Parathyroid adenoma (tissue), 2 donors: Measurements from ENCODE around the gene CACNA1G.

ENCODE experiments used
- H2AFZ ChIP-seq: fragments of 300-600 bp; sonication (generic); one replicate; pipeline ENCODE4 v1.7.0; 2017; ENCODE audit warnings: antibody characterized with exemption, mild to moderate bottlenecking
- H3K27ac ChIP-seq: fragments of 300-600 bp; sonication (generic); one replicate; pipeline ENCODE4 v1.7.0; 2017
- H3K27me3 ChIP-seq: fragments of 300-600 bp; sonication (generic); one replicate; pipeline ENCODE4 v1.7.0; 2017; ENCODE audit warnings: low read length; ENCODE audit not compliant: control insufficient read depth, insufficient read depth
- H3K36me3 ChIP-seq: fragments of 300-600 bp; sonication (generic); one replicate; pipeline ENCODE4 v1.7.0; 2017; ENCODE audit warnings: low read length; ENCODE audit not compliant: control insufficient read depth, insufficient read depth
- H3K4me1 ChIP-seq: fragments of 300-600 bp; sonication (generic); one replicate; pipeline ENCODE4 v1.7.0; 2017; ENCODE audit warnings: control low read depth
- H3K4me2 ChIP-seq: fragments of 300-600 bp; sonication (generic); one replicate; pipeline ENCODE4 v1.7.0; 2017; ENCODE audit warnings: low read length
- H3K4me3 ChIP-seq: fragments of 300-600 bp; sonication (generic); one replicate; pipeline ENCODE4 v1.7.0; 2017; ENCODE audit warnings: low read depth, low read length
- H3K79me2 ChIP-seq: fragments of 300-600 bp; sonication (generic); one replicate; pipeline ENCODE4 v1.7.0; 2017; ENCODE audit warnings: control low read depth
- H3K9ac ChIP-seq: fragments of 300-600 bp; sonication (generic); one replicate; pipeline ENCODE4 v1.7.0; 2017; ENCODE audit warnings: mild to moderate bottlenecking
- H3K9me3 ChIP-seq: fragments of 300-600 bp; sonication (generic); one replicate; pipeline ENCODE4 v1.7.0; 2017; ENCODE audit warnings: low read length; ENCODE audit not compliant: control insufficient read depth
- TF ChIP-seq, protein P1 (sequence below): fragments of 300-600 bp; sonication (generic); IDR thresholded peaks from one replicate; pipeline ENCODE4 v1.7.0; 2017; ENCODE audit warnings: antibody characterized with exemption, mild to moderate bottlenecking
- donor health status: primary hyperparathyroidism.

CACNA1G gene

GRCh38 chr17:50565402-50566350 lies 5.2 kb downstream of the CACNA1G start:
- no peak overlapping the region for H3K27ac ChIP-seq
- peaks cover 6% of the 10 kb centered on the region for H3K27me3 ChIP-seq

DNA sequence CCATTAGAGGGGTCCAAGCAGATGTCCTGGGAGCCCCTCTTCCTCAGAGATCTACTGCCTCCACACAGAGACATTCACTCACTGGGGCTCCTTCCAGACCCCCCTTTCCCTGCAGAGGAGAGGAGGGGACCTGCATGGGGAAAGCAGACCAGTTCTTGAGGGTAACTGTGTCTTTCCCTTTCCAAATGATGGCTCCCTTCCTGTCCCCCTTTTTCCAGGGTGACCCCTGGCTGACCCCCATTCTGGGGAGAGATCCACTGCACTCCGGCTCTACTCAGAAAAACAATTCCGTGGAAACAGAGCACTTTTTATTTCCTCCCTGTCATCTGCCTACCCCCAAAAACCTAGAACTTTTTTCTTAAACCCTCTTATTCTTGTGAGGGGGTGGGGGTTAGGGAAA lies 6.4 kb downstream of the CACNA1G start:
- no peaks in the 10 kb centered on the region for H3K9me3 ChIP-seq
- H3K36me3 ChIP-seq, result no peaks in the 10 kb centered on the region
- H3K27me3 ChIP-seq, result no peaks in the 10 kb centered on the region
- no peak overlapping the region for H3K27ac ChIP-seq
- H3K9ac ChIP-seq, result no peak overlapping the region
- no peaks in the 10 kb centered on the region for H3K4me1 ChIP-seq
- no peaks in the 10 kb centered on the region for H3K79me2 ChIP-seq
- no peak overlapping the region for H2AFZ ChIP-seq
- no peak overlapping the region for H3K4me3 ChIP-seq
- no peak overlapping the region for H3K4me2 ChIP-seq
- TF ChIP-seq, protein P1, sequence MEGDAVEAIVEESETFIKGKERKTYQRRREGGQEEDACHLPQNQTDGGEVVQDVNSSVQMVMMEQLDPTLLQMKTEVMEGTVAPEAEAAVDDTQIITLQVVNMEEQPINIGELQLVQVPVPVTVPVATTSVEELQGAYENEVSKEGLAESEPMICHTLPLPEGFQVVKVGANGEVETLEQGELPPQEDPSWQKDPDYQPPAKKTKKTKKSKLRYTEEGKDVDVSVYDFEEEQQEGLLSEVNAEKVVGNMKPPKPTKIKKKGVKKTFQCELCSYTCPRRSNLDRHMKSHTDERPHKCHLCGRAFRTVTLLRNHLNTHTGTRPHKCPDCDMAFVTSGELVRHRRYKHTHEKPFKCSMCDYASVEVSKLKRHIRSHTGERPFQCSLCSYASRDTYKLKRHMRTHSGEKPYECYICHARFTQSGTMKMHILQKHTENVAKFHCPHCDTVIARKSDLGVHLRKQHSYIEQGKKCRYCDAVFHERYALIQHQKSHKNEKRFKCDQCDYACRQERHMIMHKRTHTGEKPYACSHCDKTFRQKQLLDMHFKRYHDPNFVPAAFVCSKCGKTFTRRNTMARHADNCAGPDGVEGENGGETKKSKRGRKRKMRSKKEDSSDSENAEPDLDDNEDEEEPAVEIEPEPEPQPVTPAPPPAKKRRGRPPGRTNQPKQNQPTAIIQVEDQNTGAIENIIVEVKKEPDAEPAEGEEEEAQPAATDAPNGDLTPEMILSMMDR, result no peak

More at GRCh38 chr17:50565402-50566350, 5.2 kb downstream of the CACNA1G start:
- TF ChIP-seq, protein P1, result no peak
- H3K4me1 ChIP-seq, result no peaks in the 10 kb centered on the region
- no peaks in the 10 kb centered on the region for H3K79me2 ChIP-seq
- no peak overlapping the region for H3K4me2 ChIP-seq
- no peaks in the 10 kb centered on the region for H3K9me3 ChIP-seq
- H3K36me3 ChIP-seq, result no peaks in the 10 kb centered on the region
- H2AFZ ChIP-seq, result no peak overlapping the region
- H3K4me3 ChIP-seq, result no peak overlapping the region
- no peak overlapping the region for H3K9ac ChIP-seq

DNA sequence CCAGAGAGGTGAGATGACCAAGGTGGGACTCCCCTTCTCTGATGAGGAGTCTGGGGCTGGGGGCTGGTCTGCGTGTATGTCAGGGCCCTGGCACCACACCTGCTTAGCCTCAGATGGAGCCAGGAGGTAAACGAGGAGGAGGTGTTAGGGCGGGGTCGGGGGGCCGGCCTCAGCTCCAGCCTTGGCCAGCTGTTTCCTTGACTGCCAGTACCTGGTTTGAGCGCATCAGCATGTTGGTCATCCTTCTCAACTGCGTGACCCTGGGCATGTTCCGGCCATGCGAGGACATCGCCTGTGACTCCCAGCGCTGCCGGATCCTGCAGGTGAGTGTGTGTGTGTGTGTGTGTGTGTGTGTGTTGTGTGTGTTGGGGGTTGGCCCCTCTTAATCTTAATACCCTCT lies 8.1 kb downstream of the CACNA1G start:
- Histone ChIP-seq H2AFZ (no peak overlapping the region), H3K4me3 (no peak overlapping the region), H3K4me1 (no peaks in the 10 kb centered on the region), H3K9ac (no peak overlapping the region), H3K36me3 (no peaks in the 10 kb centered on the region), H3K79me2 (no peaks in the 10 kb centered on the region), H3K4me2 (no peak overlapping the region), H3K27me3 (no peaks in the 10 kb centered on the region), H3K9me3 (no peaks in the 10 kb centered on the region), H3K27ac (no peak overlapping the region)
- TF ChIP-seq, protein P1, result no peak

DNA sequence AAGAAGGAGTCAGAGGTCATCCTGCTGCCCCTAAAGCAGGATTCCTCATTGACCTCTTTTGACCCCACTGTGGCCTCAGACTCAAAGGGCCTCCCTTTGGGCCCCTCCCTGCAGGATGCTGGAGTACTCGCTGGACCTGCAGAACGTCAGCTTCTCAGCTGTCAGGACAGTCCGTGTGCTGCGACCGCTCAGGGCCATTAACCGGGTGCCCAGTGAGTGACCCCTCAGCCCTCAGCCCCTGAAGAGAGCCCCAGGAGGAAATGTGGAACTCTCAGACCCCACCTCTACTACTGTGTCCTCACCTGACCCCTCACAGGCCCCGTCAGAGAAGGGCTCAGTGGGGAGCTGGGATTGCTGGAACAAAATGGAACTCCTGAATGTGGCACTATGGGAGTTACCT lies 9.1 kb downstream of the CACNA1G start:
- Histone ChIP-seq H3K4me3 (no peak overlapping the region), H3K9ac (no peak overlapping the region), H3K4me2 (no peak overlapping the region), H3K36me3 (no peaks in the 10 kb centered on the region), H3K4me1 (no peaks in the 10 kb centered on the region), H3K27ac (no peak overlapping the region), H3K79me2 (no peaks in the 10 kb centered on the region), H3K27me3 (no peaks in the 10 kb centered on the region), H3K9me3 (no peaks in the 10 kb centered on the region), H2AFZ (no peak overlapping the region)
- TF ChIP-seq, protein P1, result no peak
